ENCODE results near the gene DHRS2.

- TF ChIP-seq CTCF (IDR thresholded peaks at IDR 0.05; ENCODE audit: borderline replicate concordance, extremely low read depth, low read length, poor library complexity, severe bottlenecking), result no peak
- TF ChIP-seq EZH2 (IDR thresholded peaks at IDR 0.05; ENCODE audit: borderline replicate concordance, low read depth, low read length, severe bottlenecking), result no peak
These were observed 8.8 kb downstream of the DHRS2 start for GRCh38 chr14:23644919-23645336.

All from DND-41 (cell line).